RPMI8226 (cell line): ENCODE data around the gene ERCC3.

Source experiments
- DNase-seq: peaks from one replicate; pipeline ENCODE4 v3.0.0-alpha.2; 2015

Gene ERCC3

DNA sequence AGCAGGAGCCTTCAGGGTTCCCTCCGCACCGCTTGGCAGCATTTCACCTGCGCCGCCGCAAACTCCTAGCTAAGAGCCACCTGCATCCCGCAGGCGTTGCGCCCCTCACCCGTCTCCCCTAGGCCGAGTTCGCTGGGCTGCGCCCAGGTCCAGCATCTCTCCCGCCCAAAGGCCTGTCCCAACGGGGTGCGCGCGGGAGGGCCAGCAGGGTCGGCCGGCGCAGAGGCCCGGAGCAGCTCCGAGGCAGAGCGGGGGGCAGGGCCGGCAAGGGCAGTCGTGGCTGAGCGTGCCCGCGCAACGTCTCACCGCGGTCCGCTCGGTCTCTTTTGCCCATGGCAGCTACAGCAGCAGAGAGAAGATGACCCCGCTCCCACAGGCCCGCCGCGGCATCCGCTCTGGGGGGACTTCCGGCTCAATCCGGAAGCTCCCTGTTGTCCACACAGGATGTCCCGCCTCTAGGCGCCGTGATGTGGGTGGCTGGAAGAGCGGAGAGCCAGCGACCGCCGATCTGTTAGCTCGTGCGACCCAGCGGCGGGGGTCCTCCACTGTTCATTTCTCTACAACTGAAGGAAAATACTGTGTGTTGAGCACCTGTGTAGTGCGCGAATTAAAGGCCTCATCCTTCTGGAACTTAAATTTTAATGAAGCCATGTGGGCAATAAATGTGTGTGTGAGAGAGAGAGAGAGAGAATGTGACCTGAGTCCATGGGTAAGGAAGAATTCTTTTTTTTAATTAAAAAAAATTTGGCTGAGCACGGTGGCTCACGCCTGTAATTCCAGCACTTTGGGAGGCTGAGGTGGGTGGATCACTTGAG, at the start of gene ERCC3:
Gene ERCC3, minus strand, starts transcription at position 397 of the 815 bp plus-strand sequence. Its CDS starts 63 bp downstream, at position 334.
- peak; percentile 89 for DNase-seq

DNA sequence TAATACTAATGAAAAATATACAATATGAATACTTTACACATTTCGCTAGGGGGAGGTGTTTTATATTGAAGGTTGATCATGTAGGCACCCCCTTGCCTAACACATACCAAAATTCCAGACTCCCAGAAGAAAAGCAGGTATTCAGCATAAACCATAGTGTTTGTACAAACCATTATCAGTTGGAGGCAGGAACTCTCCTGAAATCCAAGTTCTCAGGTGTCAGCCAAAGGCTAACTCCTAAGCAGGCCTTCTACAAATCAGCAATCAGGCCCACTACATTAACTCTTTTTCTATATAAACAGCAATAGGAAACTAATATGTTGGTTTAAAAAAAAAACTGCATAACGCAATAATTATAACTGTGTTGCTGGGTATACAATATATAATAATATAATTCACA, 49.3 kb upstream of the ERCC3 start:
- no peak for DNase-seq

DNA sequence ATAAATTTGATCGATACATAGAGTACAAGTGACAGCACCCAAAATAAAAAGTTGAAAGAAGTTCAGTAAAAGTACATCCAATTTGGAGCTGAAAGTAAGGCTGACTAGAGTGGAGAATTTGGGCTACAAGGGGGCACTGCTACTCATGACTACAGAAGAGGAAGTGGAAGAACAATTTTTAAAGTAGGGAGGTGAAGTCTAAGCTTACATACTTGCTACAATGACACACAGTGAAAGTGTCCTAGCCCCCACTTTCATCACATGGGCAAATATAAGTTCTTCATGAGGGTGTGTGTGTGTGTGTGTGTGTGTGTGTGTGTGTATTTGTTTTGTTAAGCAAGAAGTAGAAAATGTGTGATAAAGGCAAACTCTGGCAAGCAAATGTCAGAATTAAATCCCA, 48.2 kb upstream of the ERCC3 start:
- DNase-seq: no peak

GRCh38 chr2:127332335-127332734, 38.4 kb upstream of the ERCC3 start:
- DNase-seq: no peak

DNA sequence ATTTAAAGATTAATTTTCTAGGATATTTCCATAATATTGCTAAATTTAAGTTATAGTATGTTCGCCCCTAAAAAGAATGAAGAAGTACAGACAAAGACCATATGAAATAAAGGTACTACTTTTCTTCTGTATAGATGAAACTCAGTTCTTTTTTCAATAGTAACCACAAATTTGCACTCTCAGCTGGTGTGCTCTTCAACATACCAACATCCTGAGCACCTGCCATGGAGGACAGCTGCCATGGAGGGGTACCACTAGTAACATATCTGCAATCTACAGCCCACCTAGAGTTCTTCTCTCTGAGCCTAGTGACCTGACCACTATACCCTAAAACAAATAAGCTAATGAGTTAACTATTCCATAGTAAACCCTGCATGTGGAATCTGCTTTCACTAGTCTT, 36.8 kb upstream of the ERCC3 start:
- no peak for DNase-seq

DNA sequence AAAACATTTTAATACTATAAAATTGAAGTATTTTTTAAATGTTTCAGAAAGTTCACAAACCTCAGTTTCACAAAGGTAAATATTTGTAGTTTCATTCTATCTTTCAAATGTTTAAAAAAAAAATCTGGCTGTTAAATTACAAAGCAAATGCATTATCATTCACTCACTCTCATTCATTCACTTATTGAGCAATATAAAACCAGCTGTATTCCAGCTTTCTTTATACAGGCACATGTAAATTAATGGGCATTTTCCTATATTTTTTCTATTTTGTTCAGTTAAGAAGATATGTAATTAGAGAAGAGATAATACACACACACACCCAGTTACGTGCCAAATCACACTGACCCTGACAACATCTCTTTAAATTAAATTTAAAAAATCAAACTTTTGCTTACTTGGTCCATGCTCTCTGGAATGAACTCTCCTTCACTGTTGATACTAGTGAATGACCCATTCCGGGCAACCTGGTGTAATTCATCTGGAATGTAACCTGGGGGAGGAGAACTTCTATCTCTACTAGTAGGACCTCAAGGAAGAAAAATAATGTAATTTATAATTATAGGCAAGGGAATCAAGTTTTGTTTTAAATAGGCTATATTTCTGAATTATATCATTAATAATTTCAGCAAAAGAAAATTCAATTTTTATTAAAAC, 32.5 kb upstream of the ERCC3 start:
- no peak for DNase-seq

GRCh38 chr2:127324635-127325034, 30.7 kb upstream of the ERCC3 start:
- peak; percentile 38 for DNase-seq

DNA sequence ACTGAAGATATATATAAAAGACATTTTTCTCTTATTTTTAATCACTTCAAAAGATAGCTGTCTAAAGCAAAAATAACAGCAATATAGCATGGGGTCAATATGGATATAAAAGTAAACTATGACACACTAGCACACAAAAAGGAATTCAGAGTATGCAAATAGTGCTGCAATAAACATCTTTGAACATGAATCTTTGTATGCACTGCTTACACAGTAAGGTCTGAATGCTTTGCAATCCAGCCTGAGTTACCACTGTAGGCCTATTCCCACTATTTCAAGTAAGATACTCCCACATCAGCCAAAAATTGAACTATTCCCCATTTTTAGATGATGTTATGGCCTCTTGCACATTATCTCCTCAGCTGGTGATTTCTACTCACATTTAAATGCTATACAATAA, 27.4 kb upstream of the ERCC3 start:
- DNase-seq: no peak

- no peak for DNase-seq
Measured at GRCh38 chr2:127320586-127321275, 26.8 kb upstream of the ERCC3 start.

GRCh38 chr2:127320067-127320466, 26.1 kb upstream of the ERCC3 start:
- DNase-seq: no peak

DNA sequence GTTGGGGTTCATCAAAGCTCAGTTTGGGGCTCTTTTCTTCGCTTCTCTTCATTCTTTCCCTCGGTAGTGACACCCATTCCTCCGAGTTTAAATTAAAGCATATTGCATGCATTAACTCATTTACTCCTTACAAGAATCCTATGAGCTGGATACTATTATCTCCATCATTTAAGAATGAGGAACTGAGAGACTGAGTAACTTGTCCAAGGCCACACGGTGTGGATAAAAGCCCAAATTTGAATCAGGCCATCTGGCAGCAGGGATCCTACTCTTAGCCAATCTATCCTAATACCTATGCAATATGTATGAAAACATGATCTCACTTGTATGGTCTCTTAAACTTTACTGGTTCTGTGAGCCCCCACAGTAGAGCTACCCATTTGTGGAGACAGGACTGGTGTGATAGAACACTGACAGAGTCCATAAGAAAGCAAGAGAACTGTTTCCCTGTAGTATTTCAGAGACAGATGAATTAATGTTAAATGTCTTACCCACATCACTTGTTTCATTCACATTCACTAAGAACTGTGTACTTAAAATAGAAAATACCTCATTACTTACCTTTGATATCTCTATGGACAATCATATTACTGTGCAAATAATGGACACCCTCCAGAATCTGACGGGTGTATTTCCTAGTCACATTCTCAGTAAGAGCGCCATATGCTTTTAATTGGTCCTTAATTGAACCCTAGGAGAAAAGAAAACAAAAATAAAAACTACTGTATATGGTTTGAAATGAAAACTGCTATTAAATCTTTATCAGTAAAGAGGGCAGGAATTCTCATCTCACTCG, 20.4 kb upstream of the ERCC3 start:
- peak; percentile 20 for DNase-seq

DNA sequence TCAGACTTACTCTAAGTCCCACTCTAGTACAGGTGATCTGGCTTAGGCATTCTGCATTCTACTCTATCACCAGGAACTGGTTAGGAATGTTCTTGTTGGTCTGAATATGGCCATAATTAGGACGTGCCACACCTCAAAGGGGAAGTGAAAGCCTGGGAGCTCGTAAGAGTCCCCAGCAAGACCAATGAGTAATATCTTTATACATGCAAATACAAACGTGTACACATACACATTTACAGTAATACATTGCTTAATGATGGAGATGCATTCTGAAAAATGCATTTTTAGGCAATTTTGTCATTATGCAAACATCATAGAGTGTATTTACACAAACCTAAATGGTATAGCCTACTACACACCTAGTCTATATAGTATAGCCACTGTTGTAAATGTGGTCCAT, 19.5 kb upstream of the ERCC3 start:
- DNase-seq: peak; percentile 55

- no peak for DNase-seq
Measured at GRCh38 chr2:127310980-127311379, 17.0 kb upstream of the ERCC3 start.

- DNase-seq: no peak
Measured at GRCh38 chr2:127309468-127309867, 15.5 kb upstream of the ERCC3 start.

- DNase-seq: no peak
Measured at GRCh38 chr2:127308586-127309138, 14.7 kb upstream of the ERCC3 start.

DNA sequence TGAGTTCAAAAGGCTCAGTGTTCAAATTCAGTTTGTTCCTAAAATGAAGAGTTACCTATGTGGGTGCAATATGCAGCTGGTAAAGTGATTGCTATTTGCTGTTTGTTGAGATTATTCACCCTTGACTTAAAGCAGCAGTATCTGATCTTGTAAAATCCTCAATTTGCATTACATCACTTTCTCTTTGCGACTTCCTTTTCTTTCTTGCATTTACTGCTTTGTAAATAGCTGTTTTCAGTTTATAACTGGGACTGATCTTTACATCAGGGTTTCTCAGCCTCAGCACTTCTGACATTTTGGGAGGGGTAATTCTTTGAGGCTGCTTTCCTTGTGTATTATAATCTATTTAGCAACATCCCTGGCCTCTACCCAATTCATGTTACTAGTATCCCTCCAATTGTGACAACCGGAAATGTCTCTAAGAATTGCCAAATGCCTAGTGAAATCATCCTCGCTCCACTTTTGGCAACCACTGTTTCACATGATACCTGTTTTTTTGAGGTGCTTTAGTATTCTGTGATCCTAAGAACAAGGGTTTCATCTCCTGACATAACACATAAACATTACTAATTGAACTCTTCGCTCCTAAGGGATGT, 12.1 kb upstream of the ERCC3 start:
- DNase-seq: no peak

DNA sequence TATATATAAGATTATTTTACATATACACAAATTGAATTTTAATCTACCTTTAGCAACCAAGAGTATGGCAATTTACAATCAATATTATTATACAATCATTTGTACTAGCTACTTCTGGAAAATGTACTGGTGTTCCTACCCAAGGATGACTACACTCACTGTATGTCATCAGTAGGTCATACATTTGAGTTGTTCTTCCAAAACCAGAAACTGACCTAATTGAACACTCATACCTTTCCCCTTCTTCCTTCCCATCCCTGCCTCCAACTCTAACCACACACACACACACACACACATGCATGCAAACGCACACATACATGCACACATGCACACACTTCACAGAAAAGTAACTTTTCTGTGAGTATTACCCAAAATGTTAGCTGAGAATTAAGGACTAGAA, 8.2 kb upstream of the ERCC3 start:
- no peak for DNase-seq

DNA sequence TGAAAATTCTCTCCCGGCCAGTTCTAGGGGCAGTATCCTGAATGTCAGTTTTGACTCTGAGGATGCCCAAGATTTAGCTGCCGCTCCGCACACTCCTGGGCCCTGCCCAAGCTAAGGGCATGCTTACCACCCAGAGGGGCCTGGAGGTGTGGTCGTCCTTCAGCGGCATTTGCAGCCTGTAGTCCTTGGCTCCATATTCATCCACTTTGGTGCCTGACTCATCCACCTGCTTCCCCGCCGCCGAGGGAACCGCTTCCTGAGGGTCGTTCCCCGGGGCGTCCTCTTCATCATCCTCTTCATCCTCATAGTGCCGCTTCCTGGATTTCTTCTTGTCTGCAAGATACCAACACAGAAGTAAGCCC, 577 bp downstream of the ERCC3 start:
- DNase-seq: no peak

- DNase-seq: no peak
Measured at GRCh38 chr2:127288274-127288673, 5.7 kb downstream of the ERCC3 start.

- no peak for DNase-seq
Measured at GRCh38 chr2:127283275-127283674, 10.7 kb downstream of the ERCC3 start.

GRCh38 chr2:127280693-127281092, 13.3 kb downstream of the ERCC3 start:
- DNase-seq: no peak

DNA sequence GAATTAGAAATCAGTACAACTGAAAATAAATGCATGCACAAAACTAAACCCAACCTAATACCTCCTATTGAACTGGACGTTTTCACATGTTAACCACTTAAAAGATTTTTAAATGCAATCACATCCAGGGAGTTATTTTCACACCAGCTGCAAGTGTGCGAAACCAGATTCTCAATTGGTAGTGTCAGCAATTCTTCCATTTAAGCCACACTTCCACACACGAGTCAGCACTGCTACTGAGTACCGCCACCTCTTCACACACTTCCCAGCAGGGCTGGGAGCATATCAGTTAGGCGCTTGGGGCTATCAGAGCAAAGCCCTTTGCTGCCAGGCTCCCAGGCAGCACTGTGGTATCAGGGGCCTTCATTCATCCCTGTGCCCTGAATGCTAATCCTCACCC, 14.2 kb downstream of the ERCC3 start:
- peak; percentile 33 for DNase-seq
